GM12875 (cell line): ENCODE data around the gene GRM4.

Experiments
- H3K4me3 ChIP-seq: one replicate; pipeline ENCODE4 v1.5.1; 2011; ENCODE audit warnings: low read depth, low read length, control low read depth
- CTCF ChIP-seq: IDR thresholded peaks from 2 replicates; pipeline ENCODE4 v1.5.1; 2011; ENCODE audit warnings: low read depth, mild to moderate bottlenecking, control low read depth, inconsistent platforms, low read length, moderate library complexity, borderline replicate concordance; ENCODE audit not compliant: insufficient read depth

Gene GRM4

GRCh38 chr6:33977606-33978411, 168.1 kb downstream of the GRM4 start:
- no peak overlapping the region for H3K4me3 ChIP-seq
- no peak for TF ChIP-seq CTCF

GRCh38 chr6:33976437-33977360, 169.2 kb downstream of the GRM4 start:
- no peak for TF ChIP-seq CTCF
- H3K4me3 ChIP-seq: no peak overlapping the region

GRCh38 chr6:33975661-33976436, 170.0 kb downstream of the GRM4 start:
- no peak for TF ChIP-seq CTCF
- no peak overlapping the region for H3K4me3 ChIP-seq

- TF ChIP-seq CTCF: no peak
- no peak overlapping the region for H3K4me3 ChIP-seq
These were observed 171.4 kb downstream of the GRM4 start for GRCh38 chr6:33974471-33974870.

GRCh38 chr6:33974030-33974429, 171.9 kb downstream of the GRM4 start:
- H3K4me3 ChIP-seq: no peak overlapping the region
- TF ChIP-seq CTCF: no peak

GRCh38 chr6:33971580-33971979, 174.3 kb downstream of the GRM4 start:
- no peak for TF ChIP-seq CTCF

More at GRCh38 chr6:33971580-33971979, 174.3 kb downstream of the GRM4 start:
- no peak overlapping the region for H3K4me3 ChIP-seq
